Keratinocyte (primary cell): ENCODE results near the gene DDX53.

Source experiments
- EZH2 ChIP-seq: IDR thresholded peaks from one replicate; pipeline ENCODE4 v1.6.1; 2012; ENCODE audit warnings: inconsistent platforms, mild to moderate bottlenecking, low read length, moderate library complexity
- TF ChIP-seq, protein P1 (sequence below), 3 experiments: IDR thresholded peaks in 1 of 3; conservative IDR thresholded peaks in 1 of 3; optimal IDR thresholded peaks in 1 of 3; 2 replicates in 2 of 3; 3 replicates in 1 of 3; pipeline versions ENCODE3 to v1.5.1; 2011; ENCODE audit warnings: low read length in 3 of 3, mild to moderate bottlenecking in 3 of 3, moderate library complexity in 2 of 3, control low read depth in 1 of 3, inconsistent platforms in 1 of 3; ENCODE audit not compliant: insufficient read depth in 2 of 3; ENCODE audit errors: extremely low read depth in 1 of 3

DNA sequence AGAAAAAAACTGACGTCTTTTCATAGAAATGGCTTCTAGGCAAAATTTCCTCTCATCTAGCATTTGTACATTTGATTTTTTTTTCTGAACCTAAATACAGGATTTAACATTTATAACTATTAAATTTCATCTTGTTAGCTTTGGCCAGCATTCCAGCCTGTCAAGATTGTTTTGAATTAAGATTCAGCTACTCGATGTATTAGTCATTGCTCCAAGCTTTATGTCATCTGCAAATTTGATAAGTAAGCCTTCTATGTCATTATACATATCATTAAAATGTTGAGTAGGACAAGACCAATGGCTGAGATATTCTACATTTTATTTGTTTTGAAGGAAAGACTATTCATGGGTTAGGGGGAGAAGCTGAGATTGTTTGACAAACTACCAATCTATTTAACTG, 46.7 kb downstream of the DDX53 start:
- TF ChIP-seq, protein P1, sequence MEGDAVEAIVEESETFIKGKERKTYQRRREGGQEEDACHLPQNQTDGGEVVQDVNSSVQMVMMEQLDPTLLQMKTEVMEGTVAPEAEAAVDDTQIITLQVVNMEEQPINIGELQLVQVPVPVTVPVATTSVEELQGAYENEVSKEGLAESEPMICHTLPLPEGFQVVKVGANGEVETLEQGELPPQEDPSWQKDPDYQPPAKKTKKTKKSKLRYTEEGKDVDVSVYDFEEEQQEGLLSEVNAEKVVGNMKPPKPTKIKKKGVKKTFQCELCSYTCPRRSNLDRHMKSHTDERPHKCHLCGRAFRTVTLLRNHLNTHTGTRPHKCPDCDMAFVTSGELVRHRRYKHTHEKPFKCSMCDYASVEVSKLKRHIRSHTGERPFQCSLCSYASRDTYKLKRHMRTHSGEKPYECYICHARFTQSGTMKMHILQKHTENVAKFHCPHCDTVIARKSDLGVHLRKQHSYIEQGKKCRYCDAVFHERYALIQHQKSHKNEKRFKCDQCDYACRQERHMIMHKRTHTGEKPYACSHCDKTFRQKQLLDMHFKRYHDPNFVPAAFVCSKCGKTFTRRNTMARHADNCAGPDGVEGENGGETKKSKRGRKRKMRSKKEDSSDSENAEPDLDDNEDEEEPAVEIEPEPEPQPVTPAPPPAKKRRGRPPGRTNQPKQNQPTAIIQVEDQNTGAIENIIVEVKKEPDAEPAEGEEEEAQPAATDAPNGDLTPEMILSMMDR (optimal IDR thresholded peaks at IDR 0.05 in 1 of 3, IDR thresholded peaks at IDR 0.05 in 1 of 3, conservative IDR thresholded peaks at IDR 0.05 in 1 of 3; ENCODE audit: extremely low read depth in 1 of 3, insufficient read depth in 2 of 3, low read length in 3 of 3), result no peak
- TF ChIP-seq EZH2, result no peak
